DMS153 treated with DMSO at 0.1 percent for 48 hours (cell line): ENCODE data around the gene GNB1.
A peak's percentile ranks its signal among the peaks of the same experiment; 100 is the strongest.

Experiments used
- DNase-seq: peaks from one replicate; lab custom pipeline; 2025; ENCODE audit not compliant: unreplicated experiment; lab: John Stamatoyannopoulos, UW

GNB1 gene

DNA sequence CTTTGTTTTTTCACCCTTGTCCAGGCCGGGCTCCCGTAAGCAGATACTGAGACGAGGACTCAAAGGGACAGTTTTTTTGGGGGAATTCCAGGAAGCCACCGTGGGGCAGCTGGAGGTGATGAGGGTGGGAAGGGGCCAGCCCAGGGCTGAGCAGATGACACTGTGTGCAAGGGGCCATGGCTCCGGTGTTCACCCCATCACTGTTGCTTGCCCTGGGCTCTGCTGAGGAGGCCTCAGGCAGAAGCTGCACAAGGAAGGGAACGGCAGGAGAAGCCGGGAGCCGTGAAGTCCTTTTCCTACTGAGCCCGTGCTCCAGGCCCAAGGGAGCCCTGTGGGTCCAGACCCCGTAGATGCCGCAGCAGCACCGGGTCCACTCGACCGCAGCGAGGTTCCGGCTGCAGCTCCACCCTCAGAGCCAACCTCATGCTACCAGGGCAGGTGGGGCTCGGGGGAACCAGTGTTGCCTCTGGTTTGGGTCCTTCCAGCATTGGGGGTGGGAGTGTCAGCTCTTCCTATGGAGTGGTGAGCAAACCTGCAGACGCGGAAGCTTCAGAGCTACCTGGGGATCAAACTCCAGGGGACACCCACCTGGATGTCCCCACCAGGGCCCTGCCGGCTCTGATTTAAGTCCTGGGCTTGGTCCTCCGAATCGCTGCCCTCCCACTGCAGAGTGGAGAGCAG lies 19.9 kb upstream of the GNB1 start:
- DNase-seq, result no peak

DNA sequence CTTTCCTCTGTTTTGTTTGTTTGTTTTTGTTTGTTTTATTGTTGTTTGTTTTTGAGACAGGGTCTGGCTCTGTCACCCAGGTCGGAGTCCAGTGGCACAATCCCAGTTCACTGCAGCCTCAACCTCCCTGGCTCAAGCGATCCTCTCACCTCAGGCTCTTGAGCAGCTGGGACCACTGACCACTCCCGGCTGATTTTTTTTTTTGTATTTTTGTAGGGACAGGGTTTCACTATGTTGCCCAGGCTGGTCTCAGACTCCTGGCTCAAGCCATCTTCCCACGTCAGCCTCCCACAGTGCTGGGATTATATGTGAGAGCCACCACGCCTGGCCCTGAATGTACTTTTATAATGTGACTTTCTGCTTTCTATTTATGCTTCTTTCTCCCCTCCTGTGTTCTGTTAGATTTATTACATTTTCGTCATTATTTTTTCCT lies 19.2 kb upstream of the GNB1 start:
- DNase-seq, result no peak

DNA sequence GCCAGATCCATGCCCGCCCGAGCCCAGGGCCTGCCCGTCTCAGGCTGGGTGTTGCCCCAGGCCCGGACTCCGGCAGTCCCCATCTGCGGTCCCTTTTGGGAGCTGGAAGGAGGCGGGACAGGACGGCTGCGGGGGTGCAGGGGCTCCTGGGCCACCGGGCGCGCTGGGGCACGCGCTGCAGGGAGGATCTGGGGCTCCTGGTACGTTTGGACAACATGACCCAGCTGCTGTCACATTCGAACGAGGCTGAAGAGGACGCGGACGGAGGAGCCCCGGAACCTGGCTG lies 17.6 kb upstream of the GNB1 start:
- no peak for DNase-seq

DNA sequence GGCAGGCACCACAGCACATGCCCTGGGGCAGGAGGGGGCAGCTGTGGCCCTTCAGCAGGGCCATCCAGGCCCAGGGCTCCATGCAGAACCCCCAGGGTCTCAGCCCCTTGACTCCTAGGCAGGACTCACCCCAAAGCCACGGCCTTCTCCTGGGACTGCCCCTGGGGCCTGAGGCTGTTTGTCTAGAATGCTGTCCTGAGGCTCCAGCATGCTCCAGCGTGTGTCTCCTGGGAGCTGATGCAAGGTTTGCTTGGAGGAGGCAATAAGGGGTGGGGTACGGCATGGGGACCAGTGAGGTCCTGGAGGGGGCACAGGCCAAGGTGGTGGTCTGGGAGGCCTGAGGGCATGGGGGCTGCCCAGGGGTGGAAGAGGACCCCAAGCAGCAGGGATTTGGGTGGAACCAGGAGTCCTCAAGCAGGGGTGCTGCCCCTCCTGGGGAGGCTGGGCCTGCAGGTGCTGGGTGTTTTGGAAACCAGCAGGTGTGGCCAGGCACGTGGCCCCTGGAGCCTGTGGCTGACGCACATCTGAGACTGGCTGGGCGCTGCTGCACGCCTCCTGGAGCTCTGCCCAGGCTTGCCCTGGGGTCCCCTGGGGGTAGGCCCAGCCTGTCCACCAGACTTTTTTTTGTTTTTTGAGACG lies 16.3 kb upstream of the GNB1 start:
- DNase-seq, result peak; percentile 95

DNA sequence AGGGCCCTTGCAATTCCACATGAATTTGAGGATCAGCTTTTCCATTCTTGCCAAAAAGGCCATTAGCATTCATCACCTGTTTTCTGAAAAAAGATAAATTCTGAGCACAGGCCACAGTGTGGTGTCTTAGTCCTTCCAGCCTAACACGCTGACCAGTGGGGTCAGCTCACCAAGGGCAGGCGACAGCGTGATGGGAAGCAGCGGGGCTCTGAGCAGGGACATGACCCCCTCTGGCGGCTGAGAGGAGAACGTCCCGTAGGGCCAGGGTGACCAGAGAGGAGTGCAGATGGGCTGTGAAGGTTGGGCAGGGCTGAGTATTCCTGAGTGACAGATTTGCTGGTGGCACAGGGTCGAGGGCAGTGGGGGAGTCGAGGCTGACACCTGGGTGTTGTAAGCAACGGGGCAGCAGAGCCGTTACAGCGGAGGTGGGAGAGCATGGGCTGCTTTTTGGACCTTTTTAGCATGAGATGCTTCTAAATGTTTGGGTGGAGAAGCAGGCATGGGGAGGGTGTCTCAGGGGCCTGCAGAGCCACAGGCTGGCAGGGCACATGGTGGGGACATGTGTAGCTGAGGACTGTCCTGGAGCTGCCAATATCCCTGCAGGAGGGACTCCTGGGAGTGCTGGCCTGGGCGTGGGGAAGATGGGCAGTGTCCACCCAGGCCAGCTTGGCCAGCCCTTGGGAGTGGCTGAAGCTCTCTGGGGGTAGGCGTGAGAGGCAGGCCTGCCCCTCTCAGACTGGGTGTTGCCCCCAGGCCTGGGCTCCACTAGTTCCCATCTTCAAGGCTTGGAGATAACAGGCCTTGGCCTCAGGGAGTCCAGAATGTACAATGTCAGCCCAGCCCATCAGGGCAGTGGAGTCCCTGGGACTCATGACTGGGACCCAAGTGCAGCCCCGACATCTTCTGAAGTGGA lies 15.6 kb upstream of the GNB1 start:
- peak; percentile 97 for DNase-seq

DNA sequence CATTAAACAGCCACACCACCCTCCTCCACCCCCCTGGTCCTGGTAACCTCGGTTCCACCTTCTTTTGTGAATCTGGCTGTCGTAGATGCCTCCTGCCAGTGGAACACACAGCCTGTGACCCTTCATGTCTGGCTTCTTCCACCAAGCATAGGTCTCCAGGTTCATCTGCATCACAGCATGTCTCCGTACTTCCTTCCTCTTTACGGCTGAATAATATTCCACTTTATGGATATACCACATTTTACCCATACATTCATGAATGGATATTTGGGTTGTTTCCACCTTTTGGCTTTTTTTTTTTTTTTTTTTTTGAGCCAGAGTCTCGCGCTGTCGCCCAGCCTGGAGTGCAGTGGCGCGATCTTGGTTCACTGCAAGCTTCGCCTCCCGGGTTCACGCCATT lies 12.3 kb upstream of the GNB1 start:
- no peak for DNase-seq

DNA sequence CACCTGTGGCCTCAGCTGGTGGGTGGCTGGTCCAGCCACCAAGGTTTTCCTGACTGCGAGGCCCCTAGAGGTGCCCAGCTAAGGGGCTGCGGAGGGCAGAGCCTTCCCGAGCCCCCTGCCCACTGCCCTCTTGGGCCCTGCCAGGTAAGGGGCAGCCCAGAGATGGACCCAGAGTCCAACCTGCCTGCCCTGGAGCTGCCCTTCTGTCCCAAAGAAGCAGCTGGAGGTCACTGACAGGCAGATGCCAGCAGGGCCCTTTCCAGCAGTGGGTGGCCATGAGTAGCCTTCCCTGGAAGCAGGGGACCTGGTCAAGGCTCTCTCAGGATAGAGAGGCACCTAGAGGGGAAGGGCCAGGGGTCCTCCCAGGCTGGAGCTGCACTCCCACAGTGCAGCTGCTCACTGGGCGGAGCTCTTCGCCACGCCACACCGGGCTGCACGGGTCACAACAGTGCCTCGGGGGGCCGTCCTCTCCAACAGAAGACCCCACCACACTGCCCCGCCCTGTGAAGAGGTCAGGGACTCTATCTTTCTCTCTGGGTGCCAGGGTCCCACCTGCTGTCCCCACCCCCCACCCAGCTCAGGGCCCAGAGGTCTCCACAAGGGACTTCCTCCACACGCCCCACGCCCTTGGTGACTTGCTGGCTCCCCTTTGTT lies 10.9 kb upstream of the GNB1 start:
- no peak for DNase-seq

DNA sequence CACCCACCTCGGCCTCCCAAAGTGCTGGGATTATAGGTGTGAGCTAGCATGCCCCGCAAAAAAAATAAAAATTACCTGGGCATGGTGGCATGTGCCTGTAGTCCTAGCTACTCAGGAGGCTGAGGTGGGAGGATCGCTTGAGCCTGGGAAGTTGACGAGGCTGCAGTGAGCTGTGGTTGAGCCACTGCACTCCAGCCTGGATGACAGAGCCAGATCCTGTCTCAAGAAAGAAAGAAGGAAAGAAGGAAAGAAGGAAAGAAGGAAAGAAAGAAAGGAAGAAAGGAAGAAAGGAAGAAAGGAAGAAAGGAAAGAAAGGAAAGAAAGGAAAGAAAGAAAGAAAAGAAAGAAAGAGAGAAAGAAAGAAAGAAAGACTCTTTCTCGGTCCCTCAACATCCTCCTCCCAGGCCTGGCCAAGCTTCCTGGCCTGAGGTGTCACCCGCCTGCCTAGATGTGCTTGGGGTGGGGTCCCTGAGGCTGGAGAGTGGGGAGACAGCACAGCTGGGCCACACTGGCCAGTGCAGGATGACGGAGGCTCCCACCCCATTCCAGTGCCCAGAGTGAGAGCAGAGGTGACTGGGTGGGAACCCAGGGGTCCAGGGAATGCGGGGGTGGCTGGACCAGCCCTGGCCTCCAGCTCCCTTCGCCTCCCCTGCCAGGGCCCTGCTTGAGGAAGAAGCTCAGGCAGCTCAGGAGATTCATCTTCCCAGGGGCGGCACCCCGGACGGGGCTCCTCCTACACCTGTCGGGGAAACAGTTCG lies 10.2 kb upstream of the GNB1 start:
- DNase-seq, result no peak

DNA sequence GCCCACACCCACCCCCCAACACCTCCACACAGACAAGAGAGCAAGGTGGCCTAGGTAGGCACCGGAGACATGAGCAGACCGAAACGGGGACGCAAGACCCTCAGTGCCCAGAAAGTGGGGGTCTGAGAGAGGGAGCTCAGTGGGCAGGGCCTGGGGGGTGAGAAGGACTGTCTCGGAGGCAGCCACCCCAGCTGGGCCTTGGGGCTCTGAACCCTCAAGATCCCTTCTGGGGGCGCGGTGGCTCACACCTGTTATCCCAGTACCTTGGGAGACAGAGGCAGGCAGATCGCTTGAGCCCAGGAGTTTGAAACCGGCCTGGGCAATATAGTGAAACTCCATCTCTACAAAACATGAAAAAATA lies 9.1 kb upstream of the GNB1 start:
- no peak for DNase-seq

DNA sequence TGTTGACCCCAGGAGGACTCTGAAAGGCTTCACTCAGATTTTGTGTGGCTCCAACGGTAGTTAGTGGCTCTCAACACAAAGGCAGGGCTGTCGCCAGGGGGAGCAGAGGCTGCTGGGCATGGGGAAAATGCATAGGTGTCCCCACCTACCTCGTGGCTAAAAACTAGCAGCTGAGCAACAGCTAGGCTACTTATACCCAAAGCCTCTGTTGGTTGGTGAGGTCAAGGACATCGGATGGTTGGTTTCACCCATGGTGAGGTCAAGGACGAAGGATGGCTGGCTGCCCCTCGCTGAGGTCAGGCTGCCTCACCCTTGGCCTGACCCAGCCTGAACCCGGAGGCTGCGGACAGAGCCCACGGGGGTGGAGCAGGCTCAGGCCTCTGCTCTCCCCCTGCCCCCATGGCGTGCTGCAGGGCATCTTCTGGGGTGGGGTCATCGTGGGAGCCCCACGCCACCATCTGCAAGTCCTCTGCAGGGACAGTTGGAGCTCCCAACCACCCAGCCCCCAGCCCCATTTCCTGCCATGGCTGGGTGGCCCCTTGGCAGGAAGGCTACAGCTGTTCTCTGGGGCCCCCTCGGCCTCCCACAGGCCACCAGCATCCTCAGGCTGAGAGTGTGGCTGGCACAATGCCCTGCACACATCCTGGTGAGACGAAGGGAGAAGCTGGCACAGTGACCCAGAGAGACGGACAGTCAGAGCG lies 8.5 kb upstream of the GNB1 start:
- no peak for DNase-seq

DNA sequence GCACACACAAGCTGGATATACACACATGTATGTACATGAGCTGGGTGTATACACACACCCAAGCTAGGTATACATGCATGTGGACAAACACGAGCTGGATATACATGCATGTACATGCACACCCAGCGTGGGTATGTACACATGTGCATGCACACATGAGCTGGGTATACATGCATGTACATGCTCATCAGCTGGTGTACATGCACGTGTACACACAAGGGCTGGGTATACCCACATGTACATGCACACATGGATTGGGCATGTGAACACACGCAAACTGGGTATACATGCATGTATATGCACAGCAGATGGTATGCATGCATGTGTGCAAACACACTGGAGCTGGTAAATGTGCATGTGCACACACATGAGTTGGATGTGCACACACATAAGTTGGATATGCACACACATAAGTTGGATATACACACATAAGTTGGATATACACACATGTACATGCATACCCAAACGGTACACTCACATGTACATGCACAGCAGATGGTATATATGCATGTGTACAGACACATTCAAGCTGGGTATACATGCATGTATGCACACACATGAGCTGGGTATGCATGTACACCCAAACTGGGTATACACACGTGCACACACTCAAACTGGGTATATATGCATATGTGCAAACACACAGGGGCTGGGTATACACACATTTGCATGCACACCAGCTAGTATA lies 7.5 kb upstream of the GNB1 start:
- no peak for DNase-seq

DNA sequence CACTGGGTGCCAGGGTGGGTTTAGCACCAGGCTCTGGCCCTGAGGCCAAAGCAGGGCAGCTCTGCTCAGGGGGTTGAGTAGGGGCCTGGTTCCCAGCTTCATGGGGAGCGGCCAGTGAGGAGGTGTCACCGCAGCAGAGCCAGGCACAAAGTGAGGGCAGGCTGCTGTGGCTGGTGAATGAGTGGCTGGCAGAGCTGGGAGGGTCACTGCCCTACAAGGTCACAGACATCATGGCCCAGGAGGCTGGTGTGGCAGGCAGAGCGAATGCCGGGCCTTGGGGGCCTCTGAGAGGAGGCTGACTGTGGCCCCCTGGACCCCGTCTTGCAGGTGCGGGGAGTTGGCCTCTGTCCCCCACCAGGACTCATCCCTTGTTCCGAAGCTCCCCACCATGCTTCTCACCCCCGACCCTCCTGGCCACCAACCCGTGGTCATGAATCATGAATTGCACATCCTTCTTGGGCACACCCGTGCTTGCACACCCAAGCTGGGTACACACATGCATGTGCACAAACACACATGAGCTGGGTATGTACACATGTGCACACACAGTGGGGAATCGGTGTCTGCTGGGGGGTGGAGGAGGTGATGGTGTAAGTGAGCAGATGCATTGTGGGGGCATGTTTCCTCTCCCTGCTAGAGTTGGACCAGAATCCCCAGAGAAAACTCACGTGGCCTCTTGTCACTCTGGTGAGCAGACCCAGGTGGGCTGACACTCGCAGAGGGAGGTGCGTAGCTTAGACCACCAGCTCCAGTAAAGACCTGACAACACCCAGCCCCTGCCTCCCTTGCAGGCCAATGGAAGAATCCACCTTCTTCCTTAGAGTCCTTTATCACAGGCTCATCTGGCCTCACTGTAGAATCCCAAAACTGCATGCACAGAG lies 4.8 kb upstream of the GNB1 start:
- no peak for DNase-seq

DNA sequence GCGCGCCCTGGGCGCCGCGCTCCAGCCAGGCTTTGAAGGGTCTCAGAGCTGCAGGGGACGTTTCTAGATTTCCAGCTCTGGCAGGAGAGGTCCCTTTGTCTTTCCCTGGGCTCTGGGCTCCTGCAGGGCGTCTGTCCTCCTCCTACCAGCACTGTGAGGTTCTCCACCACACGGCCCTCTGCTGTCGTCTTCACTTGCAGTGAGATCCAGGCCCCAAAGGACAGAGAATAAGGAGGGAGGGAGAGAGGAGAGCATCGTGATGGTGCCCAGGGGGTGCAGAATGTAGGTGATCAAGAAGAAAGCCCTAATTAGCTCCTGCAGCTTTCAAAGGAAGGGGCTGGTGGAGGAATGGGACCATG lies 4.2 kb upstream of the GNB1 start:
- DNase-seq, result no peak

DNA sequence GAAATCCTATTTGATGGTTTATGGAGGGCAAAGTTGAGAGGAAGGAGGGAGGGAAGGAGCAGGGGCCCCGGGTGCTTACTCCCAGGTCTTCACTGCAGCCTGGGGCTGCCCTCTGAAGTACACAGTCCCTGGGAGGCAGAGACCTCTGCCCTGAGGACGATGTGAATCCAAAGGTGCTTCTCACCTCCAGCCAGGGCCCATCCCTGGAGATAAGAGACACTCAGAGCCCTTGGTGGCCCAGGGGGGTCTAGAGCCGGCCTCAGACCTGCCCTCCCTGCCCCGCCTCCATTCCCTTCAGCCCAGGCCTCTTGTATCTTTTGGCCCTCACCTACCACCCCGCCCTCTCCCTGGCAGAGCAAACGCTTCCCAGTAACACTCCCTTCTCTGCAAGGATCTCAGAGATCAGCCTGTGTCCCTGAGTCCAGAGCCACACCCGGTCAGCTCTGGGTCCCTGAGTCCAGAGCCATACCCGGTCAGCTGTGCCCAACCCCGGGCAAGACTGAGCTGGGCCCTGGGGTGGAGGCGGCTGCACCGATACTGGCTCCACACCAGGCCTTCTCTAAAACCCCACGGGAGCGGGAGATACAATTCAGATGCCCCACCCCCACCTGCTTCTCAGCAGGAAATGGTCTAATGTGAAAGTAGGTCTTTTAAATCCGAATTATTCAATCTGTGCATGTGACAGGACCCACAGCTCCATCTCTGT lies 3.6 kb upstream of the GNB1 start:
- peak; percentile 78 for DNase-seq

DNA sequence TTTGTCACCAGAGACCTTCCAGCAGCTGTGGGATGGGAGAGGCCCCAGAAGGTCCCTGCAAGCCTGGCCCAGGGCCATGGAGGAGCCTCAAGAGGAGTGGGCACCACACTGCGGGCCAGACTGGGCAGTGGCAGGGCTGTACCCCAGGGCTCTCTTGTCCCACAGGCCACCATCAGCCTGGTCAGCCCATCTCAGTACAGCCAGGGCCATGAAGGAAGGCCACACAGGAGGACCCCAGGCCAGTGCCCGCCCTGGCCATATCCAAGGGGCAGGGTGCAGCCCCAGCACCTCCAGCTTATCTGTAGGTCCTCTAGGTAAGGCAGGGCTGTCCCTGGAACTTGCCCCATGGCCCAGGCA lies 3.1 kb upstream of the GNB1 start:
- no peak for DNase-seq

DNA sequence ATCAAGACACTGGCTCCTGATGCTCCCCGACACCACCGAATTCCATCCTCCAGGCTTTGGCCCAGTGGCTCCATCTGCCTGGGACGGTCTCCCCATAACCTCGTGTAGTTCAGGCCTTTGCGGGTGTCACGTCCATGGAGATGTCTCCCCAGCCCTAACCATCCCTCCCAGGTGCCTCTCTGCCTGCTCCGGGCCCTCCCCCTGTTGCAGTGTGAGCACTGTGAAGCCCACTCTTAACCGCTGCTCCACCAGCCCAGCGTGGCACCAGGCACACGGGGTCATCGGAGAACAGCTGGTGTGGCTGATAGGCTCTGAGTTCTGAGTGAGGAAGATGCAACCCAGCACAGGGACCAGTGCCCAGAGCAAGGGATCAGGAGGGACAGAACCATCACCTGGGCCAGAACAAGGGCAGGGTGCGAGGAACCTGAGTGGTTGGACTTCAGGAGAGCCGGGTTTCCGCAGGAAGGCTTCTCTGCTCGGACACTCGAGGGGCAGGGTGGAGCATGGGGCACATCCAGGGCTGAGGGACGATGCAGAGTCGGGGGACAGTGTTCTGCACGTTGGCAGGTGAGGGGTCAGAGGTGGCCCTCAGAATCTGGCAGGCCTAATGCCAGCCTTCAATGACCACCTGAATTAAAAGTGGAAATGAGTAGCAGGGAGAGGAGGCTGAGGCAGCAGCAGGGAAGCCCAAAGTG lies 2.6 kb upstream of the GNB1 start:
- no peak for DNase-seq

DNA sequence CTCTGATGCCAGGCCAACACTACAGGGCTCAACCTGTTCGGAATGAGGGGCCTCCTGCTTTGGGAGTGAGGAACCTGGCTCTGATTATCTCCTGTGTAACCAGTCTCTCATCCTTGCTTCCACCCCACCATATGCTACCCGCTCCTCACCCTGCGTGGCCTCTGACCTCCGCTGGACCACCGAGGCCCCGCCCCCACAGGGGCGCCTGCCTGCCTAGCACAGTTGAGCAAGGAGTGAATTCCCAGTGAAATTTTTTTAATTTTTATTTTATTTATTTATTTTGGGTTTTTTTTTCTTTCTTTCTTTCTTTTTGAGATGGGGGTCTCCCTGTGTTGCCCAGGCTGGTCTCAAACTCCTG lies 1.9 kb upstream of the GNB1 start:
- DNase-seq, result no peak
